Measurements from ENCODE around the gene SEL1L3.

The SEL1L3 gene

GRCh38 chr4:25847329-25847728 lies 15.5 kb downstream of the SEL1L3 start:
- no peak for DNase-seq (ENCODE audit: low read depth)

- no peak for DNase-seq (ENCODE audit: low read depth)
Observed at GRCh38 chr4:25845841-25846653, 16.7 kb downstream of the SEL1L3 start.

DNA sequence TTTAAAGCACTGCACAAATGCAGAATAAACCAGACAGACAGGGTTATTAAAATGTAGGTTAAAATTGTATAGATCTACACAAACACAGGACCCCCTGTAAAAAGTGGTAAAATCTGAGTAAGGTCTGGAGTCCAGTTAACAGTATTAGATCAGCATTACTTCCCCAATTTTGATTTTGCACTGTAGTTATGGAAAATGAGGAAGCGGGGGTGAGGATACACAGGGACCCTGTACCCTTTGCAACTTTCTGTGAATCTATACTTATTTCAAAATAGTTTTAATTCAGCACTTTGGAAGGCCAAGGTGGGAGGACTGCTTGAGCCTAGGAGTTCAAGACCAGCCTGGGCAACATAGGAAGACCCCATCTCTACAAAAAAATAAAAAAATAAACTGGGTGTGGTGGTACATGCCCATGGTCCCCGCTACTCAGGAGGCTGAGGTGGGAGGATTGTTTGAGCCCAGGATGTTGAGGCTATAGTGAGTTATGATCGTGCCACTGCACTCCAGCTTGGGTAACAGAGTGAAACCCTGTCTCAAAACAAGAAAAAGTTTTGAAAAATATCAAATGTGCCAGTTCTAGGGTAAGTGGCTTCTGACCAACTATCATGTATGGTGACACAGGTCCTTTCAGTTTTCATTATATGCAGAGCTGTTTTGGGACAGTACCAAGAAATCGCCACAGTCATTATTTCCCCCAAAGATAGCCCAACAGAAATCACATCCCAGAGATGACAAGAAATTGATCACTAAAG lies 17.7 kb downstream of the SEL1L3 start:
- DNase-seq (ENCODE audit: low read depth): no peak

DNA sequence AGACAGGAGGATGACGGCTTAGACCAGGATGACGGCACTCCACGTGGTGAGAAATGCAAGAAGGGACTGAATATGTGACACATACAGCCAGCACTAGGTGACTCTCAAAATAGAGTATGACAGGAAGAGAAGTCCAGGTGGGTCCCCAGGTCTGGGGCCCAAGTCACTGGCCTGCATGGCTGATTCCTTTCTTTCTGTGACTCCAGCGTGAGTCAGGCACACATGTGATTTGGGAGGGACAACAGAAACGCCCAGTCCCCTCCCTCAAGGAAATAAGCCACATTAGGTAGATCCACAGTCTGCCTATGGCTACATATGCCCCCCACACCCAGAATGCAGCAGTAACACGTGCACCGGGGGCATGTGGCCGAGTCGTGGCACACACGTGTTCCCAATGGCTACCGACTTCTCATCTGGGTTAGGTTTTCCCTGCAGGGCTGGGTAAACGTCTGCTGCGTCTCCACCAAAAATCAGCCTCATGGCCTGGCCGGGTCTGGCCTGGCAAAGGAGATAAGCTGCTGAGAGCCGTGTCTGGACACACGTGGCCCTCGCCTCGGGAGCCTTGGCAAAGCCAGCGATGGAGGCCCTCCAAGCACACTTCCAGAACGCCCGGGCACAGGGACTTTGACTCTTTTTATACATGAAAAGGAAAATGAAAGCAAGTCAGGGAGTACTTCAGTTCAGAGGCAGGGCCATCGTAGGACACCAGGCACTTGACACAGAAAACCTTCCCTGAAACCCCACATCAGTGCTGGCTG lies 19.3 kb downstream of the SEL1L3 start:
- DNase-seq (ENCODE audit: low read depth): no peak

- no peak for DNase-seq (ENCODE audit: low read depth)
Observed at GRCh38 chr4:25842229-25842845, 20.5 kb downstream of the SEL1L3 start.

GRCh38 chr4:25839687-25840086 lies 23.1 kb downstream of the SEL1L3 start:
- DNase-seq (ENCODE audit: low read depth): no peak

- no peak for DNase-seq (ENCODE audit: low read depth)
Observed at GRCh38 chr4:25839233-25839632, 23.6 kb downstream of the SEL1L3 start.

- no peak for DNase-seq (ENCODE audit: low read depth)
Observed at GRCh38 chr4:25838526-25838925, 24.3 kb downstream of the SEL1L3 start.

- no peak for DNase-seq (ENCODE audit: low read depth)
Observed at GRCh38 chr4:25837107-25837506, 25.7 kb downstream of the SEL1L3 start.

DNA sequence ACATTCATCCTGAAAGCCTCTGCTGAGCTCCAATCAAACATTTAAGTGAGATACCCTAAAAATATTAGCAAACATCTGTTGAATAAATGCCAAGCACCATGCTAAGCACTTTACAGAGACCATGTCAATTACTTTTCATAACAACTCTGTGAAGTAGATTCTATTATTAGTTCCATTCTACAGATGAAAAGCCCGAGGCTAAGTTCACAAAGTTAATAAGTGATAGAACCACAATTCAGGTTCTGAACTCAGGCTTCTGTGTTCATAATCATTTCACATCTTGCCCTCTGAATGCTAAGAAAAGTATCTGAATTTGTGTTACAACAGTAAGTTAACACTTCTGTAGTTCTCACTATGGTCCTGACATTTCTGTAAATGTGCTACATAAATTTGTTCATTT lies 27.4 kb downstream of the SEL1L3 start:
- no peak for DNase-seq (ENCODE audit: low read depth)

DNA sequence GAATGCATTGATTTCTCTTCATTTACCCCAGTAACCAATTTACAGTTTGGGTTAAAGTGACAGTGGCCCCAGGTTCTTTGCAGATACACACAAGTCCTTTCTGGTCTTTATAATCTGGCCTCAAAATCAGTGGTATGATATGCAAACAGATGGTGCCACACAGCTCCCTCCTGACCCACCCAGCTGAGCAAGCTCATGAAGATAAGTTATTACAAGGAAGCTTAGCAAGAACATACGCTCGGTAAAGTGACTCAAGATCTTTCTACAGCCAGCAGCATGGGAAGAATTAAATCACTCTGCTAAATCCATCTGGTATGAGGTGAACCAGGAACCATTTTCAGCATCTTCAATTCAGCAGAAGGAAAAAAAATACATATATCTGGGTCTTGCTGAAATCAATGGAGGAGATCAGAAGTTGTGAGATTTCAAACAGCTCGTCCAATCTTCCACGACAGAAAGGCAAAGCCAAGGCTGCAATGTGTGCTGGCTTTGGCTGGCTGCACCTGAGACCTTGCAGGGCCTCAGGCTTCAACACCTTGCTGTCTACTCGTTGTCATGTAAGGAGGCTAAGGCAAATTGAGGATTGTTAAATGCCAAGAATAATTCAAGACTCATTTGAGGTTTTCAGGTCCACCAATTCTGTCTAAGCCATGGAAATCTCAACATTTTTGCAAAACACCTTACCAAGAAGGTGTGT lies 28.2 kb downstream of the SEL1L3 start:
- DNase-seq (ENCODE audit: low read depth): no peak

DNA sequence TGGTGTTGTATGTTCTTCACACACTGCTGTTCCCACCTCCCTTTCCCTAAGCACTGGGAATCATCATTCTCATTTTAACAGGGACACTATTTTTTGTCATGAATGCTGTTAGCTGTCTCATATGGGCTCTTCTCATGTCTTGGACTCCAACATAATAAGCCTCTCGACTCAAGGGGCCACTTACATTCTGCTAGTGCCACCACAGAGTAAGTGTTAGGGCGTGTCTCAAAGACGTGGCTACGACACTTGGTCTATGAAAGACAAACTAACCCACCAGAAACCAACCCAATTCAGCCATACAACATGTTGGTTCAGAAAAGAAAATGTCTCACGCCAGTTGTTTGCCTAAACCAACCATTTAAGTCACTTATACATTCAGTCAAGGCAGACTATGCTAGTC lies 32.2 kb downstream of the SEL1L3 start:
- no peak for DNase-seq (ENCODE audit: low read depth)

- no peak for DNase-seq (ENCODE audit: low read depth)
Observed at GRCh38 chr4:25827897-25828296, 34.9 kb downstream of the SEL1L3 start.

DNA sequence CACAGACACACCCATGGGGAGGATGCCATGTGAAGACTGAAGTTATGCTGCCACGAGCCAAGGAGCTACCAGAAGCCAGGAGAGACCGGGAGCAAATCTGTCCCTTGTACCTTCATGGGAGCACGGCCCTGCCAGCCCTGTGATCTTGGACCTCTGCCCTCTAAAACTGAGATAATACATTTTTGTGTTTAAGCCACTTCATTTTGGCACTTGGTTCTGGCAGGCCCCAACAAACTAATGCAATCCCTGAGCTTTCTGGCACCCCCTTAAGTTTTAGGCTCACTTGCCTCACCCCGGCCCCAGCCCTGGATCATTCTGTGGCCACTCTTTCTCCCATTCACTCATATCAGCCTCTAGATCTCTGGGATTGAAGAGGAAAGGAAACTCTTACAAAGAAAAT lies 35.4 kb downstream of the SEL1L3 start:
- DNase-seq (ENCODE audit: low read depth): no peak

DNA sequence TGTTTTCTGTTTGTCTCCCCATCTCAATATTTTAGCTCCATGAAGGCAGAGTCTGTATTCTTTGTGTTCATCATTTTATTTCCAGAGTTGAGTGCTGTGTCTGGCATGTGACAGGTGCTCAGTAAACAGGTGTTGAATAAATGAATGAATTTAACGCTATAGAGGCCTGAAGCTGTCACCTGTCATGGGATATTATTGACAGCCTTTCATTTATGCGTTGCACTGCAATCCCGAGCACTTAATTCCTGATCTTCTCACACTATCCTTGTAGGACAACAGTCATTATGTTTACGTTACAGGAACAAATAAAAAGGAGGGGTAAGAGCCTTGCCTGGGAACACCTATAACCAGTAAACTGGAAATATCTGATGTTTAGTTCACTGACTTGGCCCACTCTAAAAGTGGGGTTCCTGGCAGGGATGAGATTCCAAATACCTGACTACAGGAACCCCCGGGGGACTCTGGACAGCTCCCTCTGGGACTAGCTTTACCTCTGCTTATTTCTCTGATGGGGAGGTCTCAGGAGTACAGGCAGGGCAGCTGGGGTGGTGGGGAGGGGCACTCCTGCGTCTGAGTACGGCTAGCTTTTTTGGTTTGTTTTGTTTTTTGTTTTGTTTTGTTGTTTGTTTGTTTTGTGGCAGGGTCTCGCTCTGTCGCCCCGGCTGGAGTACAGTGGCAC lies 36.6 kb downstream of the SEL1L3 start:
- DNase-seq (ENCODE audit: low read depth): no peak

DNA sequence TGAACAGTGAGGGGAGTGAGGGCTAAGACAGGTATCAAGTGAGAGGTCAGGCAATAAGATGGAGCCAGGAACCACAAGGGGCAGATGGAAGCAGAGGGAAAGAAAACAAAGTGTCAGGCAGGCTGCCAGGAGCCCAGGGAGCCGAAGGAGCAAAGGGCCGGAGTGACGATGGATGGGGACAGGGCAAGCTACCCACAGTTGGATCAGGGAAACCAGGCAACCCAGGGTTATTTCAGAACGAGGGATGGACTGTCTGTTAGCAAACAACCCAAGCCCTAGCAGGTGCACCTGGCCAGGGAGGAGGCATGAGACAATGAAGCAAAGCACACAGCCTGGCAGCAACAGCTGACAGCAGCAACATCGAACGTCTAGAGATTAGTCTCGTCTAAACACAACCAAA lies 39.2 kb downstream of the SEL1L3 start:
- no peak for DNase-seq (ENCODE audit: low read depth)

GRCh38 chr4:25821899-25822298 lies 40.9 kb downstream of the SEL1L3 start:
- DNase-seq (ENCODE audit: low read depth): no peak

DNA sequence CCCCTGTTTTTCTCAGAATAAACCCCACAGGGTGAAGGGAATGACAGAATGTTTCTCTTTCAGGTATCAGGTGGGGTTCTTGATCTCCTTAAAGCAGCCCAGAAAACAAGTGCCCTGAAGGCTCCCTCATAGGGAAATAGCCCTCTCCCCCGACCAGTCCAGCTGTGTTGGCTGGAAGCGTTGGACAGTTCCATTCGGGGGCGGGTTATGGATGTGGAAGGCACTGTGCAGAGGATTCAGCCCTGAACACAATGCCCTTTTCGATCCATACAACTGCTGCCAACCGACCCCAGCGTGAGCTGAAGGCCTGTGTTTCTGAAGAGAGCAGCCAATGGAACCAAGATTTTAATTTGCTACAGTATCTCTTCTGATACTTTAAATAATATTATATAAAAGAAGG lies 41.5 kb downstream of the SEL1L3 start:
- no peak for DNase-seq (ENCODE audit: low read depth)

DNA sequence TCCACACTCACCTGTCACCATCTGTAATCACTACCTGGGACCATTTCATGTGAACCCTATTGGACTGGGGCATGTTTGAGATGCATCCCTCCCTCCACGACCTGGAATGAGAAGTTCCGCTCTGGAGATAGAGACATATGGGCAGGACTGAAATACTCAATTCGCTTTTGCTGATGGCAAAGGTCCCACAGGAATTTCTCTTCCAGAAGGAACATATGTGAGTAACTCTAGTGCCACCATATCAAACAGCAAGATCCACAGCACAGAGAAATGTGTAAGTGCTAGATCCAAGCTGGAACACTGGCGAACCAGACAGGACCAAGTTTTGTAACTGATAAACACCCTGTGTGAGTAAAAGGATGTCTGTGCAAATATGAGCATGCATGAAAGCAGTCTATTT lies 43.9 kb downstream of the SEL1L3 start:
- DNase-seq (ENCODE audit: low read depth): no peak

GRCh38 chr4:25818371-25818871 lies 44.4 kb downstream of the SEL1L3 start:
- DNase-seq (ENCODE audit: low read depth): no peak

Data from T follicular helper cell (primary cell).